BE2C (cell line): Measurements from ENCODE around the gene HSDL1. TPM values are rescaled to one million over a fixed set of nuclear protein-coding genes. Genes with fewer than 3 reads are reported as not detected.
A peak's percentile ranks its signal among the peaks of the same experiment; 100 is the strongest.

Source experiments
- DNase-seq: peaks from one replicate; pipeline ENCODE4 v3.0.0-alpha.2; 2020
- H3K27me3 ChIP-seq: fragments of 250-450 bp; sonication (Bioruptor Pico); 2 replicates; pipeline ENCODE4 v1.5.1; 2020; ENCODE audit warnings: mild to moderate bottlenecking
- H3K36me3 ChIP-seq: fragments of 250-450 bp; sonication (Bioruptor Pico); 2 replicates; pipeline ENCODE4 v1.5.1; 2020; ENCODE audit warnings: mild to moderate bottlenecking
- H3K4me1 ChIP-seq: fragments of 250-450 bp; sonication (Bioruptor Pico); 2 replicates; pipeline ENCODE4 v1.5.1; 2020
- H3K4me3 ChIP-seq: 2 replicates; pipeline ENCODE4 v1.5.1; 2011; ENCODE audit warnings: low read depth, low read length
- H3K9me3 ChIP-seq: fragments of 250-450 bp; sonication (Bioruptor Pico); 2 replicates; pipeline ENCODE4 v1.5.1; 2020
- CTCF ChIP-seq: IDR thresholded peaks from 2 replicates; pipeline ENCODE4 v1.5.1; 2012; ENCODE audit warnings: mild to moderate bottlenecking, low read depth, low read length
- polyA plus RNA-seq: library from polyadenylated mRNA; unstranded; fragments of >200 nt; gene quantifications from one replicate; pipeline ENCODE4 v1.2.1, GENCODE V29; 2012; ENCODE audit warnings: low read depth, missing spikeins; ENCODE audit not compliant: insufficient read length, insufficient read depth

HSDL1 gene
- 17.4 TPM for polyA plus RNA-seq

- no peak for TF ChIP-seq CTCF
- Histone ChIP-seq H3K4me3 (peak within 1 kb of the TSS; percentile 77), H3K36me3 (no peaks in the 10 kb centered on the region), H3K4me1 (no peaks in the 10 kb centered on the region), H3K27me3 (peaks cover 22% of the 10 kb centered on the region), H3K9me3 (no peaks in the 10 kb centered on the region)
- peak; percentile 94 for DNase-seq
Observed at GRCh38 chr16:84144859-84145639, at the start of gene HSDL1, which contains the start of gene DNAAF1. TSS of gene HSDL1 (minus strand) at chr16:84145177. CDS start at chr16:84131321, 13,856 bp downstream. TSS of gene DNAAF1 (plus strand) at chr16:84145308. CDS start at chr16:84145441, 133 bp downstream.

- H3K9me3 ChIP-seq = no peaks in the 10 kb centered on the region
- no peak for DNase-seq
- H3K4me1 ChIP-seq = no peaks in the 10 kb centered on the region
- H3K36me3 ChIP-seq = no peaks in the 10 kb centered on the region
- H3K4me3 ChIP-seq = no peak overlapping the region
- no peaks in the 10 kb centered on the region for H3K27me3 ChIP-seq
- TF ChIP-seq CTCF = no peak
Observed at GRCh38 chr16:84194018-84194417, 49.0 kb upstream of the HSDL1 start.

GRCh38 chr16:84193480-84193879 lies 48.5 kb upstream of the HSDL1 start:
- no peak for DNase-seq
- Histone ChIP-seq H3K36me3 (no peaks in the 10 kb centered on the region), H3K4me3 (no peak overlapping the region), H3K9me3 (no peaks in the 10 kb centered on the region), H3K27me3 (no peaks in the 10 kb centered on the region), H3K4me1 (no peaks in the 10 kb centered on the region)
- no peak for TF ChIP-seq CTCF

- no peak for DNase-seq
- Histone ChIP-seq H3K4me1 (no peaks in the 10 kb centered on the region), H3K9me3 (no peaks in the 10 kb centered on the region), H3K36me3 (no peaks in the 10 kb centered on the region), H3K27me3 (no peaks in the 10 kb centered on the region), H3K4me3 (no peak overlapping the region)
- TF ChIP-seq CTCF = no peak
Observed at GRCh38 chr16:84191466-84191865, 46.5 kb upstream of the HSDL1 start.

DNA sequence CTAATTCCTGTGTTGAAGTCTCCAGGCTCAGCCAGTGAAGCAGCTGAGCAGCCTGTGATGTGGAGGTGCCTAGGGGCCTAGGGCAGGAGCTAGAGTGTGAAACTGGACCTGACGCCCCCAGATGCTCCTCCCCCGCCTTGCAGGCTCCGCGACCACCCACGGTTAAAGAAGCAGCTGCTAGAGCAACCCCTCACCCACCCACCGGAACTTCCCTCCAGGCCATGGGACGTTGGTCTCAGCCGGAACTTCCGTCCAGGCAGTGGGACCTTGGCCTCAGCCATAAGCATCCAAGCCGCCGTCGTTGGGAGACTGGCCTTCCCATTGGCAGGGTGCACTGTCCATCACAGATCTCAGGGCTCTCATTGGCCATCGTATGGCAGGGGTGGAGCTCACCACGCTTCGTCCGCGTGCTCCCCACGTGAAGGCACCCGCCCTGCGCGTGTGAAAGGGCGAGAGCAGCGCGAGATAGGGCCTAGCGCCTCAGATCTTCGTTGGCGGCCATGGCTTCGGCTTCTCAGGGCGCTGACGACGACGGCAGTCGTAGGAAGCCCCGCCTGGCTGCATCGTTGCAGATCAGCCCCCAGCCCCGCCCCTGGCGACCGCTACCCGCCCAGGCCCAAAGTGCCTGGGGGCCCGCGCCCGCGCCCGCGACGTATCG lies 45.9 kb upstream of the HSDL1 start, which contains the start of gene ADAD2:
Gene ADAD2, plus strand, starts transcription at position 427 of the 658 bp plus-strand sequence. Its CDS starts 74 bp downstream, at position 501.
- no peak for DNase-seq
- no peak for TF ChIP-seq CTCF

More for the DNA sequence above, 45.9 kb upstream of the HSDL1 start, which contains the start of gene ADAD2:
- H3K36me3 ChIP-seq = no peaks in the 10 kb centered on the region
- H3K4me1 ChIP-seq = no peaks in the 10 kb centered on the region
- no peaks in the 10 kb centered on the region for H3K27me3 ChIP-seq
- no peak within 1 kb of the TSS for H3K4me3 ChIP-seq
- H3K9me3 ChIP-seq = no peaks in the 10 kb centered on the region
